ENCODE data around the gene ABHD5.

- TF ChIP-seq EZH2 (IDR thresholded peaks at IDR 0.05; ENCODE audit: borderline replicate concordance, low read depth, low read length, poor library complexity, severe bottlenecking) (no peak), CTCF (conservative IDR thresholded peaks at IDR 0.05; ENCODE audit: low read depth, low read length) (no peak)
Observed at GRCh38 chr3:43689766-43690399, 855 bp upstream of the ABHD5 start.
